Lung microvascular endothelial cell (primary cell): ENCODE measurements around the gene ACIN1. TPM values are rescaled to one million over a fixed set of nuclear protein-coding genes. Genes with fewer than 3 reads are reported as not detected.
"Not testable (repeated sequence)": the region's sequence is repeated elsewhere in the genome, so short reads cannot be mapped to it uniquely, and the experiment has no call there.

Source experiments
- DNase-seq, 2 donors: peaks; one replicate each; pipeline versions ENCODE4 v3.0.0 to v3.0.0-alpha.2; 2010; ENCODE audit warnings: low read depth in 2 of 2
- total RNA-seq: library from RNA; depleted of rRNA; stranded (reverse); fragments of >200 nt; gene quantifications from 2 replicates; pipeline ENCODE4 v1.2.1, GENCODE V29; 2014

ACIN1 gene
- total RNA-seq, 1 donor from 2014 or later = 48.6 TPM

GRCh38 chr14:23020143-23021128 is 74.5 kb downstream of the ACIN1 start:
- DNase-seq = no peak

DNA sequence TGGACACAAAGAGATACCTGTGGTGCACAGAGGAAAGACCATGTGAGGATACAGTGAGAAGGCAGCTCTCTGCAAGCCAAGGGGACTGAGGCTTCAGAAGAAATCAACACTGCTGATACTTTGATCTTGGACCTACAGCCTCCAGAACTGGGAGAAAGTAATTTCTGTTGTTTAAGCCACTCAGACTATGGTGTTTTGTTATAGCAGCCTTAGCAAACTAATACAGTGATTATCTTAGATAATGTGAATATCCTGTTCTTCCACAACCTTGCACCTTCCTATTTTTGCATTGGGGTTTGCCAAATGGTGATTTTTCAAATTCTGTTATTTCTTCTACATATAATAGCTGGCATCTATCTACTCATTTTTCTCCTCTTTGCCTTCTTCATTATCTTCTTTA is 76.8 kb downstream of the ACIN1 start:
- no peak for DNase-seq

- DNase-seq = no peak
These were observed 77.8 kb downstream of the ACIN1 start for GRCh38 chr14:23017091-23017490.

DNA sequence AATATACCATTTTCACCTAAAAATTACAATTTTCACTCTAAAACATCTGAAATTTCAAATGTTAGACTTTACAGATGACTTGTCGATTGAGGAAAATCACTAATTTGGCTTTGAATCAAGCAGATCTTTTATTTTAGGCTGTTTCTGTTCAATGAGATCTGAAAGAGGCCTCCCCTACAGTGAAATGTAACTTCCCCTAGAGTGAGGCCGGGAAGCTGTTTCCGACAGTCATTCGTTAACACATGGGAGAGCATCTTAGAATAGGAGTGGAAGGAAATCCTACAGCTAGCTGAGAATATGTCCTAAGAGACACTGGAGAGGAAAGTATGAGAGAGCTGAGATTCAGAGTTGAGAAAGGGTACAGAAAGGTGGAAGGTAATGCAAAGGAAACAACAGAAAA is 79.3 kb downstream of the ACIN1 start:
- DNase-seq = no peak

DNA sequence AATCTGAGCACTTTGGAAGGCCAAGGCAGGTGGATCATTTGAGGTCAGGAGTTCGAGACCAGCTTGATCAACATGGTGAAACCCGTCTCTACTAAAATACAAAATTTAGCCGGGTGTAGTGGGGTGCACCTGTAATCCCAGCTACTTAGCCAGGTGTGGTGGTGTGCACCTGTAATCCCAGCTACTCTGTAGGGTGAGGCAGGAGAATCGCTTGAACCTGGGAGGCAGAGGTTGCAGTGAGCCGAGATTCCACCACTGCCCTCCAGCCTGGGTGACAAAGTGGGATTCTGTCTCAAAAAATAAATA is 81.2 kb downstream of the ACIN1 start:
- not testable (repeated sequence) for DNase-seq

- DNase-seq = no peak
These were observed 81.7 kb downstream of the ACIN1 start for GRCh38 chr14:23013054-23013748.

- DNase-seq = peak; percentile 66 to 74
These were observed 84.8 kb downstream of the ACIN1 start, which contains the start of gene C14orf93 for GRCh38 chr14:23009939-23010726. TSS of gene C14orf93 (minus strand) at chr14:23010143. CDS start at chr14:22999023, 11,120 bp downstream.

- DNase-seq = no peak
These were observed 85.4 kb downstream of the ACIN1 start for GRCh38 chr14:23009483-23009938.

GRCh38 chr14:23008831-23009230 is 86.1 kb downstream of the ACIN1 start:
- DNase-seq = peak in 1 of 2 donors; percentile 48

Other genes with a start within 250 kb of the ACIN1 start
- 37.3 and 44.0 TPM in 2 replicates for gene LRP10, start 223.4 kb downstream of the ACIN1 start, total RNA-seq
- gene REM2, start 211.9 kb downstream of the ACIN1 start, total RNA-seq = under 0.01 TPM in 1 of 2 replicates, not detected in the other
- gene RBM23, start 176.0 kb downstream of the ACIN1 start, total RNA-seq = 24.0 and 37.7 TPM in 2 replicates
- gene PRMT5, start 165.8 kb downstream of the ACIN1 start, total RNA-seq = 35.3 and 41.9 TPM in 2 replicates
- gene HAUS4, start 138.0 kb downstream of the ACIN1 start, total RNA-seq = 6.3 and 28.5 TPM in 2 replicates
- 36.0 and 70.2 TPM in 2 replicates for gene AJUBA, start 112.6 kb downstream of the ACIN1 start, total RNA-seq
- 2.4 and 3.9 TPM in 2 replicates for gene C14orf93, start 85.0 kb downstream of the ACIN1 start, total RNA-seq
- gene PSMB5, start 60.2 kb downstream of the ACIN1 start, total RNA-seq = 183 and 219 TPM in 2 replicates
- not detected in 2 replicates for gene PSMB11, start 52.9 kb downstream of the ACIN1 start, total RNA-seq
- 0.60 and 2.0 TPM in 2 replicates for gene CDH24, start 37.6 kb downstream of the ACIN1 start, total RNA-seq
- gene C14orf119, start 369 bp upstream of the ACIN1 start, total RNA-seq = 41.2 and 45.0 TPM in 2 replicates
- not detected in 2 replicates for gene CIROP, start 9.9 kb upstream of the ACIN1 start, total RNA-seq
- not detected in 2 replicates for gene CEBPE, start 24.1 kb upstream of the ACIN1 start, total RNA-seq
- 0.44 TPM in 1 of 2 replicates, not detected in the other for gene SLC7A8, start 88.5 kb upstream of the ACIN1 start, total RNA-seq
- gene RNF212B, start 142.8 kb upstream of the ACIN1 start, total RNA-seq = not detected in 2 replicates
- 3.1 and 3.4 TPM in 2 replicates for gene HOMEZ, start 191.0 kb upstream of the ACIN1 start, total RNA-seq
- 1.5 and 3.6 TPM in 2 replicates for gene PPP1R3E, start 207.7 kb upstream of the ACIN1 start, total RNA-seq
- gene BCL2L2, start 211.7 kb upstream of the ACIN1 start, total RNA-seq = 9.4 and 14.9 TPM in 2 replicates
- gene PABPN1, start 226.3 kb upstream of the ACIN1 start, total RNA-seq = 46.2 and 52.8 TPM in 2 replicates